PC-3 (cell line): ENCODE data around the gene ZNF17. TPM values are rescaled to one million over a fixed set of nuclear protein-coding genes. Genes with fewer than 3 reads are reported as not detected.
"Not testable (repeated sequence)": the region's sequence is repeated elsewhere in the genome, so short reads cannot be mapped to it uniquely, and the experiment has no call there.

Experiments
- ATAC-seq: fragments of 200-7000 bp; cut with Tn5 transposase; 2 replicates; pipeline ENCODE4 v1.9.1; 2020; ENCODE audit warnings: mild to moderate bottlenecking, moderate library complexity
- BruUV-seq: library from RNA; stranded (reverse); fragments of 400-500 nt; replicated peaks from 2 replicates; lab custom pipeline; 2021; lab: Mats Ljungman, UMichigan
- CTCF ChIA-PET: fragments of 300-600 bp; sonication (Branson Sonifier 250); formaldehyde crosslinking; loops from one replicate; lab custom pipeline; 2022; ENCODE audit warnings: antibody characterized with exemption; lab: Charles Lee
- POLR2A ChIA-PET: fragments of 300-600 bp; sonication (Branson Sonifier 250); formaldehyde crosslinking; loops from one replicate; lab custom pipeline; 2022; ENCODE audit warnings: antibody characterized with exemption; ENCODE audit not compliant: unreplicated experiment; lab: Charles Lee
- DNase-seq: peaks from one replicate; pipeline ENCODE4 v3.0.0-alpha.2; 2015
- H2AFZ ChIP-seq: fragments of 300-600 bp; sonication (generic); 2 replicates; pipeline ENCODE4 v1.6.0; 2016; ENCODE audit warnings: antibody characterized with exemption, low read length
- H3F3A ChIP-seq: fragments of 300-600 bp; sonication (generic); one replicate; pipeline ENCODE4 v1.6.0; 2017; ENCODE audit warnings: antibody characterized with exemption, low read length, control low read depth, mild to moderate bottlenecking; ENCODE audit not compliant: unreplicated experiment
- H3K27ac ChIP-seq: fragments of 300-600 bp; sonication (generic); 2 replicates; pipeline ENCODE4 v1.5.1; 2016; ENCODE audit warnings: mild to moderate bottlenecking, low read length
- H3K27me3 ChIP-seq: fragments of 300-600 bp; sonication (generic); 2 replicates; pipeline ENCODE4 v1.6.1; 2016; ENCODE audit warnings: low read length, mixed read lengths
- H3K36me3 ChIP-seq: fragments of 300-600 bp; sonication (generic); 2 replicates; pipeline ENCODE4 v1.6.1; 2016; ENCODE audit warnings: low read depth, mixed run types, low read length, mixed read lengths
- H3K4me1 ChIP-seq: fragments of 300-600 bp; sonication (generic); 2 replicates; pipeline ENCODE4 v1.5.1; 2016; ENCODE audit warnings: low read length; ENCODE audit not compliant: insufficient read depth
- H3K4me2 ChIP-seq: fragments of 300-600 bp; sonication (generic); 2 replicates; pipeline ENCODE4 v1.6.0; 2016; ENCODE audit warnings: low read length
- H3K4me3 ChIP-seq: fragments of 300-600 bp; sonication (generic); 2 replicates; pipeline ENCODE4 v1.5.1; 2016; ENCODE audit warnings: mild to moderate bottlenecking, low read length, mixed read lengths
- H3K79me2 ChIP-seq: fragments of 300-600 bp; sonication (generic); 2 replicates; pipeline ENCODE4 v1.6.1; 2017; ENCODE audit warnings: low read length, mixed read lengths
- H3K9ac ChIP-seq: fragments of 300-600 bp; sonication (generic); 2 replicates; pipeline ENCODE4 v1.6.0; 2016; ENCODE audit warnings: mild to moderate bottlenecking, low read length
- H3K9me2 ChIP-seq: fragments of 300-600 bp; sonication (generic); replicated peaks from 2 replicates; pipeline ENCODE4 v1.6.1; 2016; ENCODE audit warnings: mixed run types, low read length, mixed read lengths
- H3K9me3 ChIP-seq: fragments of 300-600 bp; sonication (generic); 2 replicates; pipeline ENCODE4 v1.6.1; 2016; ENCODE audit warnings: low read length, mixed read lengths
- H4K20me1 ChIP-seq: fragments of 300-600 bp; sonication (generic); 2 replicates; pipeline ENCODE4 v1.6.1; 2016; ENCODE audit warnings: low read length, mixed read lengths
- CTCF ChIP-seq: fragments of 300-600 bp; sonication (generic); conservative IDR thresholded peaks from 2 replicates; pipeline ENCODE4 v1.5.1; 2017; ENCODE audit warnings: antibody characterized with exemption, low read depth, mild to moderate bottlenecking, low read length
- EZH2 ChIP-seq: fragments of 300-600 bp; sonication (generic); IDR thresholded peaks from one replicate; pipeline ENCODE4 v1.6.1; 2017; ENCODE audit warnings: antibody characterized with exemption, mild to moderate bottlenecking, low read length; ENCODE audit not compliant: unreplicated experiment
- EZH2phosphoT487 ChIP-seq: fragments of 300-600 bp; sonication (generic); IDR thresholded peaks from 2 replicates; pipeline ENCODE4 v1.6.1; 2018; ENCODE audit warnings: mild to moderate bottlenecking, antibody characterized with exemption, low read length, borderline replicate concordance
- intact Hi-C: fragments of 100-400 bp; cut with micrococcal nuclease; formaldehyde crosslinking; loops from 2 replicates; pipeline ENCODE4 v1.9.0; 2023
- total RNA-seq: library from RNA; depleted of rRNA; stranded (reverse); fragments of >200 nt; gene quantifications from 2 replicates; pipeline ENCODE4 v1.2.3, GENCODE V29; 2014

The ZNF17 gene
- total RNA-seq, 1 experiment from 2014 or later = 7.8 TPM

- ChIA-PET CTCF (no interaction called here), POLR2A (no interaction called here)
- Histone ChIP-seq H3K9ac (peak overlapping the region; percentile 82), H3K36me3 (peaks cover 14% of the 10 kb centered on the region), H2AFZ (peak overlapping the region; percentile 90), H3K9me2 (no peaks in the 10 kb centered on the region), H3F3A (no peaks in the 10 kb centered on the region), H3K79me2 (peaks cover 18% of the 10 kb centered on the region), H3K27ac (peak overlapping the region; percentile 32; the same call in 1 of the 2 replicates), H3K4me2 (peak overlapping the region; percentile 85), H3K4me1 (peaks cover 13% of the 10 kb centered on the region), H3K27me3 (no peaks in the 10 kb centered on the region), H3K4me3 (peak overlapping the region; percentile 80), H3K9me3 (no peaks in the 10 kb centered on the region), H4K20me1 (no peaks in the 10 kb centered on the region)
- intact Hi-C loops = loop anchor here (1.0 kb wide), 2 partner anchors 12 to 43 kb away; partner anchors contain the start of genes ZNF304 and ZNF543
- TSS peak; percentile 49 for BruUV-seq
- peak; percentile 3; the same call in 1 of the 2 replicates for ATAC-seq
- DNase-seq = no peak
- TF ChIP-seq EZH2 = no peak
- TF ChIP-seq CTCF = no peak
- no peak for TF ChIP-seq EZH2phosphoT487
Observed at GRCh38 chr19:57363688-57364181, 47.2 kb upstream of the ZNF17 start.

DNA sequence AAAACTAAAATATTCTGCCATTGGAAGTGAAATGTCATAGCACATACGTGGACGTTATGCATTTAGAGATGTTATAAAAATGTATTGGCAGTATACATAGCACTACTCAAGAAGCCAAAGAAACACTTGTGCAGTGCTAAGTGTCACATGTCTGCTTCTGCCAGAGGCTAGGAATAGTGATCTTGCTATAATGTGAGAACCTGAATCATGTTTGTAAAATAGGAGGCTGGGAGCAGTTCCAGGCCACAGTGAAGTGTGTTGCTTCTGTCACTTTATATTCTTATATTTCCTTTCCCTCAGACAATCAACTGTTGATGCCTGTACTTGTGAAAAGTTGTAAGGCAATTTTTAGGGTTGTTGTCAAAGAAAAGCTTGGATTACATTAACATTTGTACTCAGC, 44.2 kb upstream of the ZNF17 start:
- ATAC-seq (no peak), DNase-seq (no peak)
- Histone ChIP-seq H3K4me3 (no peak overlapping the region), H2AFZ (no peak overlapping the region), H3K36me3 (peaks cover 7% of the 10 kb centered on the region; the same call in 1 of the 2 replicates), H3K27me3 (no peaks in the 10 kb centered on the region), H3K4me2 (no peak overlapping the region), H4K20me1 (no peaks in the 10 kb centered on the region), H3K27ac (no peak overlapping the region), H3K9me2 (no peaks in the 10 kb centered on the region), H3K4me1 (peaks cover 13% of the 10 kb centered on the region), H3K79me2 (peaks cover 18% of the 10 kb centered on the region), H3K9ac (no peak overlapping the region), H3F3A (no peaks in the 10 kb centered on the region), H3K9me3 (no peaks in the 10 kb centered on the region)
- TF ChIP-seq EZH2phosphoT487 (no peak), CTCF (no peak), EZH2 (no peak)
- POLR2A ChIA-PET = no interaction called here
- intact Hi-C loops = no loop called here
- BruUV-seq = no TSS peak
- CTCF ChIA-PET = no interaction called here

GRCh38 chr19:57374179-57374578, 36.8 kb upstream of the ZNF17 start:
- ChIA-PET POLR2A (no interaction called here), CTCF (no interaction called here)
- Histone ChIP-seq H3K27me3 (no peaks in the 10 kb centered on the region), H3F3A (no peaks in the 10 kb centered on the region), H3K27ac (no peak overlapping the region), H2AFZ (no peak overlapping the region), H3K4me2 (no peak overlapping the region), H3K36me3 (peaks cover 56% of the 10 kb centered on the region), H3K9me2 (no peaks in the 10 kb centered on the region), H4K20me1 (no peaks in the 10 kb centered on the region), H3K9me3 (peaks cover 25% of the 10 kb centered on the region), H3K4me1 (no peaks in the 10 kb centered on the region), H3K9ac (no peak overlapping the region), H3K79me2 (no peaks in the 10 kb centered on the region), H3K4me3 (no peak overlapping the region)
- DNase-seq (no peak), ATAC-seq (no peak)
- no TSS peak for BruUV-seq
- no peak for TF ChIP-seq CTCF
- TF ChIP-seq EZH2 = no peak
- intact Hi-C loops = no loop called here

- Histone ChIP-seq H3K9me3 (peaks cover 25% of the 10 kb centered on the region), H3K36me3 (peaks cover 56% of the 10 kb centered on the region)
- H3K27me3 ChIP-seq, H4K20me1 ChIP-seq, H3F3A ChIP-seq, ATAC-seq, CTCF ChIA-PET, intact Hi-C loops, H3K4me3 ChIP-seq, H3K4me1 ChIP-seq, H3K27ac ChIP-seq, H2AFZ ChIP-seq, H3K9me2 ChIP-seq, BruUV-seq, DNase-seq, POLR2A ChIA-PET, H3K4me2 ChIP-seq, H3K79me2 ChIP-seq, H3K9ac ChIP-seq: not testable (repeated sequence)
Observed at GRCh38 chr19:57374647-57375046, 36.3 kb upstream of the ZNF17 start.
